HUES6 (cell line): ENCODE data around the gene PCLO.

ENCODE experiments used
- H3K27ac ChIP-seq: 2 replicates; pipeline ENCODE4 v1.7.0; 2013; ENCODE audit warnings: low read depth, mild to moderate bottlenecking, low read length, inconsistent platforms
- H3K27me3 ChIP-seq: 2 replicates; pipeline ENCODE4 v1.6.1; 2013; ENCODE audit warnings: low read length; ENCODE audit not compliant: control insufficient read depth, insufficient read depth
- H3K36me3 ChIP-seq: 2 replicates; pipeline ENCODE4 v1.6.1; 2013; ENCODE audit warnings: low read length; ENCODE audit not compliant: control insufficient read depth, insufficient read depth
- H3K4me1 ChIP-seq: 2 replicates; pipeline ENCODE4 v1.6.1; 2013; ENCODE audit warnings: low read length; ENCODE audit not compliant: control insufficient read depth, insufficient read depth
- H3K4me3 ChIP-seq: 2 replicates; pipeline ENCODE4 v1.5.1; 2013; ENCODE audit warnings: low read depth, low read length
- H3K9ac ChIP-seq: one replicate; pipeline ENCODE4 v1.6.1; 2013; ENCODE audit warnings: mild to moderate bottlenecking, low read length
- H3K9me3 ChIP-seq: 2 replicates; pipeline ENCODE4 v1.6.1; 2013; ENCODE audit warnings: low read depth, low read length; ENCODE audit not compliant: control insufficient read depth, insufficient read depth

The PCLO gene

GRCh38 chr7:83005410-83005809 is 157.3 kb downstream of the PCLO start:
- Histone ChIP-seq H3K4me3 (no peak overlapping the region), H3K27me3 (no peaks in the 10 kb centered on the region), H3K27ac (no peak overlapping the region), H3K9ac (no peak overlapping the region), H3K9me3 (peaks cover 2% of the 10 kb centered on the region), H3K4me1 (no peaks in the 10 kb centered on the region), H3K36me3 (no peaks in the 10 kb centered on the region)

DNA sequence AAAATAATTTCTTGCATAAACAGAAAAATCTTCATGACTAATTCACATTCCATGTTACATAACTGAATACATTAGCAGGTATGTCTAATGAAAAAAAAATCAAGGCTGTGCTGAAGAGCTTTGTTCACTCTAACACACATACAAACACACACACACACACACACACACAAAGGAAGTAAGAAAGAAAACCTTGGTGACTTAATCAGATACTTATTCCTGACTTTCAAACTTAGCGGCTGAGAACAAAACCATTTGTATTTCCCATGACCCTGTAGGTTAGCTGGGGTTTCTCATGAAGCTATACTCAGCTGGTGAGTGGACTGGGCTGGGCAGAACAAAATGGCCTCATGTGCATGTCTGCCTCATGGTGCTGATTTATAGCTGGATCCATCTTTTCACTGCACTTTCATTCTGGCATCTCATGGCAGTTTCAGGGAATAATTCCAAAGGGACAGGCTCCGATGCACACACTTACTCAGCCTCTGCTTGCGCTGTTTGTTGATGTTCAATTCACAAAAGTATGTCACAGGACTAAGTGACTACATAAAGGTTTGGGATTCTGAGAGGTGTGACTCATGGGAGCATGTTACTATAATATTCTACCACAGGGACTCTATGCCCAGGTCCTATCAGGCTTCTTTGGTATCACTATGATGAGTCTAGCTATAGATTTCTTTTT is 161.2 kb downstream of the PCLO start:
- H3K4me1 ChIP-seq = no peaks in the 10 kb centered on the region
- H3K9ac ChIP-seq = no peak overlapping the region
- no peaks in the 10 kb centered on the region for H3K36me3 ChIP-seq
- H3K9me3 ChIP-seq = peaks cover 6% of the 10 kb centered on the region
- H3K27ac ChIP-seq = no peak overlapping the region
- H3K27me3 ChIP-seq = no peaks in the 10 kb centered on the region
- no peak overlapping the region for H3K4me3 ChIP-seq

DNA sequence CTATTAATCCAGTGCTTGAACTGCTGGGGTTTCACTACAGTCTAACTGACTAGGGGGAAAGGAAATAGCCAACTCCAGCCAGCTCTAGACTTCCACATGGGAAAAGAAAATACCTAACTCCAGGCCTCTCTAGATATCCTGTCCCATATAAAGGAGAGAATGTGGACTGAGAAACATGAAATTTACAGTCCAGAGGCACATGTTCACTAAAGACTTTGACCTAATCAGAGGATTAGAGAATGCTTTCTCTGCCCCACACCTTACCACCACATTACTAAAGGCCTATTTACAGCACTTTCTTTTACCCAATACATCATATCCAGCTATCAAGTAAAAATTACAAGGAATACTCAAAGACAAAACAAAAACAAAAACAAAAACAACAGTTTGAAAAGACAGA is 164.2 kb downstream of the PCLO start:
- H3K36me3 ChIP-seq = no peaks in the 10 kb centered on the region
- no peak overlapping the region for H3K9ac ChIP-seq
- no peak overlapping the region for H3K4me3 ChIP-seq

DNA sequence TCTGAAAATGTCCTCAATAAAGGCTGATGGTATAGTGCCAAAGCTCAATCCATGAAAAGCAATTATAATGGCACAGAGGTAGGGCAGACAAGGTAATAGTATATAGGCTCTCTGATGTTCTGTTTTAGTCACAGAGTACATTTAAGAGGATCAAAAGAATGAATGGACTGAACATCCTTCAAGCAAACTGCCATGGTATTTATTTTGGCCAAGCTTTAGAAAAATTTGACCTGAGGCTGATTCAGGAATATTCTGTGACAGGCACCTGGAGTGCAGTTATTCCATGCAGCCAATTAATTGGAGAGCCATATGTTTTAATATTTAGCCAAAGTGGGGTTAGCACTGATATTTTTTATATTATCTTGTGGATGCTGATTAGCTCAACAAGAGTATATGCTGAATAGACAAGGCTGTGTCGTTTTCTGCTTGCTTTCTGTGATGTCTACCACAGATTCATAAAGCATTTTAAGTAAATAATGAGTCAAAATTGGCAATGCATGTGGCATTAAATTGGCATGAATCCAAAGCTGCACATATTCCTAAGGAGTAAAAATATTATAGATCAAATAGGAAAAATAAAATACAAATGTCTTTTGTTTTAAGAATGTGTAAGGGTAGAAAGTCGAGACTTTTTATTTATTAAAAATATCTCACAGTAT is 177.4 kb downstream of the PCLO start:
- Histone ChIP-seq H3K9me3 (no peaks in the 10 kb centered on the region), H3K27me3 (no peaks in the 10 kb centered on the region), H3K4me3 (no peak overlapping the region), H3K27ac (no peak overlapping the region), H3K9ac (no peak overlapping the region), H3K36me3 (no peaks in the 10 kb centered on the region), H3K4me1 (no peaks in the 10 kb centered on the region)

More for the DNA sequence above, 164.2 kb downstream of the PCLO start:
- no peaks in the 10 kb centered on the region for H3K4me1 ChIP-seq
- no peaks in the 10 kb centered on the region for H3K27me3 ChIP-seq
- H3K27ac ChIP-seq = no peak overlapping the region
- peaks cover 6% of the 10 kb centered on the region for H3K9me3 ChIP-seq

GRCh38 chr7:82980130-82980788 is 182.4 kb downstream of the PCLO start:
- no peaks in the 10 kb centered on the region for H3K9me3 ChIP-seq

GRCh38 chr7:82975811-82976468 is 186.7 kb downstream of the PCLO start:
- Histone ChIP-seq H3K4me1 (peaks cover 3% of the 10 kb centered on the region; the same call in 1 of the 2 replicates), H3K4me3 (no peak overlapping the region), H3K27ac (no peak overlapping the region), H3K36me3 (no peaks in the 10 kb centered on the region), H3K9me3 (no peaks in the 10 kb centered on the region), H3K9ac (no peak overlapping the region), H3K27me3 (no peaks in the 10 kb centered on the region)

More at GRCh38 chr7:82980130-82980788, 182.4 kb downstream of the PCLO start:
- H3K27me3 ChIP-seq = no peaks in the 10 kb centered on the region
- H3K4me1 ChIP-seq = peaks cover 3% of the 10 kb centered on the region; the same call in 1 of the 2 replicates
- H3K27ac ChIP-seq = no peak overlapping the region
- no peaks in the 10 kb centered on the region for H3K36me3 ChIP-seq
- H3K4me3 ChIP-seq = no peak overlapping the region
- no peak overlapping the region for H3K9ac ChIP-seq

GRCh38 chr7:82972135-82972534 is 190.5 kb downstream of the PCLO start:
- Histone ChIP-seq H3K4me3 (no peak overlapping the region), H3K27ac (no peak overlapping the region), H3K9ac (no peak overlapping the region), H3K27me3 (no peaks in the 10 kb centered on the region), H3K4me1 (peaks cover 3% of the 10 kb centered on the region; the same call in 1 of the 2 replicates), H3K9me3 (no peaks in the 10 kb centered on the region), H3K36me3 (no peaks in the 10 kb centered on the region)

GRCh38 chr7:82965088-82966036 is 197.3 kb downstream of the PCLO start:
- Histone ChIP-seq H3K27me3 (no peaks in the 10 kb centered on the region), H3K4me1 (no peaks in the 10 kb centered on the region), H3K36me3 (no peaks in the 10 kb centered on the region), H3K9ac (no peak overlapping the region), H3K4me3 (no peak overlapping the region), H3K27ac (no peak overlapping the region), H3K9me3 (no peaks in the 10 kb centered on the region)

DNA sequence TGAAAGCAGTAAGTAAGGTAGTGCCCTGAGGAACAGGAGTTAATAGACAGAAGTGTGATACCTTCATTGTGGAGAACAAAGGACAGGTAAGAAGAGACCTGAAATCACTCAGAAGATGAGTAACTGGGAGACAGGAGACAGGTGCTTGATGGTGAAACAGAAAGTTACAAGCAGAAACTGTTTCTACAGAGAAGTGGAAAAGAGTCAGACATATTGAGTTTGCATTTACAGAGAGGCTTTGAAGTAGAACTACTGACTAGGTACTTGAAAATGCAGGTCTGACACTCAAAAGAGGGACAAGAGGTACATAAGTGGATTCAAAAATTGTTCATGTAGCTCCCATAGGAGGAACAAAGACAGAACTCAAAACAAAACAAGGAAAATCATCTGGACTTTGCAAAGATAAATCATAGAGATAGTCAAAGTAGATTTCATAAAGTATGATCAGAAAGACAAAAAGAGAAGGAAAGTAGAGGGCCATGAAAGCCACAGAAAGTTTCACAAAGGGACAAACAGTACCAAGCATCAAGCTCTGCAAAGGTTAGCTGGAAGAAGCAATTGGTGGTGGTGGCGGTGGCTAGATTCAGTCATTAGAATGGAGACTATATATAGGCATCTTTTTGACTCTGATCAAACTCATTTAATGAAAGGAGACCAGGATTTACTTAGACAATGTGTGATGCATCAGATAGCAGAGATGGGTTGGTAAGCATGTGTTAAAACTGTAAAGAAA is 198.4 kb downstream of the PCLO start:
- no peak overlapping the region for H3K9ac ChIP-seq
- no peaks in the 10 kb centered on the region for H3K36me3 ChIP-seq
- no peak overlapping the region for H3K27ac ChIP-seq
- H3K4me1 ChIP-seq = no peaks in the 10 kb centered on the region
- H3K27me3 ChIP-seq = no peaks in the 10 kb centered on the region
- H3K4me3 ChIP-seq = no peak overlapping the region
- no peaks in the 10 kb centered on the region for H3K9me3 ChIP-seq

DNA sequence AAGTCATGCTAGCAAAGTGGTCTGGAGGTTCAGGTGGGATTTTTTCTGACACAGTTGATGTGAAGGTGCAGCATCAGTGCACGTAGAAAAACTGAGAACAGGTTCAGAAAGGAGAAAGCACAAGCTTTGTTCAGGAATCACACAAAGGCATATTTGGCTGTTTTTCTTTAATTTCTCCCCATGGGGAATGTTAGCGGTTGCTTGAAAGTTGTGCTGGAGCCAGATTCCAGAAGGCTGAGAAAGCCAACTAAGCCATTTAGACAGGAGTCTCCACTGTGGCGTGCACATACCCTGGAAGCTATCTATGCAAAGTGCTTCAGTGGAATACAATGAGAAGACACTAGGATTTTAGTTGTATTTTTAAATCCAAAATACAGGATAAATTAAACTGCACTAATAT is 201.4 kb downstream of the PCLO start:
- Histone ChIP-seq H3K4me1 (no peaks in the 10 kb centered on the region), H3K9ac (no peak overlapping the region), H3K27ac (no peak overlapping the region), H3K4me3 (no peak overlapping the region), H3K27me3 (no peaks in the 10 kb centered on the region), H3K36me3 (no peaks in the 10 kb centered on the region), H3K9me3 (no peaks in the 10 kb centered on the region)
